Body of pancreas (tissue), 4 donors: ENCODE measurements around the gene TOGARAM1. TPM values are rescaled to one million over a fixed set of nuclear protein-coding genes. Genes with fewer than 3 reads are reported as not detected.

Source experiments
- ATAC-seq: fragments of 150-250 bp; one replicate; pipeline ENCODE4 v1.9.1; 2016
- DNase-seq, 4 donors: peaks; one replicate each; pipeline ENCODE4 v3.0.0-alpha.2; 2019
- H3K27ac ChIP-seq, 4 donors: fragments of 200-600 bp; sonication (generic); 1 replicate in 3 of 4; 2 replicates in 1 of 4; pipeline versions ENCODE4 v1.5.1 to v1.6.1; 2016 to 2019; ENCODE audit warnings: mild to moderate bottlenecking in 1 of 4, mixed read lengths in 1 of 4, moderate library complexity in 1 of 4
- H3K27me3 ChIP-seq, 2 donors: fragments of 200-600 bp; sonication (generic); one replicate each; pipeline ENCODE4 v1.6.0; 2016; ENCODE audit warnings: mild to moderate bottlenecking in 1 of 2
- H3K36me3 ChIP-seq, 2 donors: fragments of 200-600 bp; sonication (generic); replicated peaks in 1 of 2; 2 replicates each; pipeline ENCODE4 v1.5.1; 2016; ENCODE audit warnings: low read depth in 2 of 2; ENCODE audit not compliant: insufficient read depth in 1 of 2
- H3K4me1 ChIP-seq: fragments of 200-600 bp; sonication (generic); one replicate; pipeline ENCODE4 v1.6.0; 2016
- H3K4me3 ChIP-seq, 2 donors: fragments of 200-600 bp; sonication (generic); 1 replicate in 1 of 2; 2 replicates in 1 of 2; pipeline ENCODE4 v1.5.1; 2016 to 2019
- H3K9me3 ChIP-seq, 3 donors: fragments of 200-600 bp; sonication (generic); 1 replicate in 2 of 3; 2 replicates in 1 of 3; pipeline ENCODE4 v1.5.1; 2016
- POLR2A ChIP-seq, 3 donors: fragments of 450-650 bp; IDR thresholded peaks; one replicate each; pipeline ENCODE4 v1.6.1; 2016; ENCODE audit warnings: antibody characterized with exemption in 3 of 3, mild to moderate bottlenecking in 2 of 3
- WGBS, 2 donors: methylation state at CpG; one replicate each; pipeline ENCODE4 v1.1.5; 2017; 5-methylcytosine and 5-hydroxymethylcytosine counted together
- intact Hi-C: fragments of 100-400 bp; cut with DNase I; formaldehyde crosslinking; loops from one replicate; pipeline ENCODE4 v1.15.1; 2023
- total RNA-seq, 2 donors: library from RNA; depleted of rRNA; stranded (reverse); fragments of >200 nt; gene quantifications; one replicate each; pipeline ENCODE4 v1.1.0, GENCODE V29; 2016
- TF ChIP-seq, protein P1 (sequence below), 7 experiments: fragments of 450-650 bp in 4 of 7; fragments of 200-600 bp in 3 of 7; sonication (generic) in 3 of 7; IDR thresholded peaks; one replicate each; pipeline ENCODE4 v1.5.1; 2016 to 2019; ENCODE audit warnings: antibody characterized with exemption in 7 of 7

TOGARAM1 gene
- total RNA-seq, 2 donors from 2014 or later: 23.6 to 38.6 TPM

DNA sequence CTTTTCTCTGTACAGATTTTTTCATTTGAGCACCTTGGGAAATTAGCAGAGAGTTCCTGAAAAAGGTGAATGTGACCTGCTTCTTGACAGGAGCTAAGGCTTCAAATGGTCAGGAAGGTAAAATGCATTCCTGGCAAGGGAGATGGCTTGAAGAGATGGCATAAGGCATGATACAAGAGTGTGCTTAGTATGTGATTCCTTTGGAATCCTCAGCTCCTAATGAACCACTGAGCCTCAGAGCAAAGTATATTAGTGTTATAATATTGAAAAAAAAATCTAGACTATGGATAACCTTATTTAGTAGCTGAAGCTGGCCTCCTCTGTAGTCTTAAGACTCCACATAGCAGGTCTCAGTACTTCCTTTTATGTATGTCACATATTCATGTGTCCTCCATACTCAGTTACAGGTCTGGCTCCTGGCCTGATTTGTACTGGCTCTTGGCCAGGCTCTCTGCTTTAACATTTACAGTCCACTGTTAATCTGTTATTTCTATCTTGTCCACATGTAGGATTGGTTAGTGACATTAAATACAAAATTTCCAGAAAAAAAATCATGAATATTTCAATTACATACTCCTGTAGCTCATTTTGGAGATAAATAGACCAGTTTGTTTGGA is 17.9 kb downstream of the TOGARAM1 start:
- intact Hi-C loops: no loop called here
- Histone ChIP-seq H3K4me1 (peaks cover 11% of the 10 kb centered on the region), H3K9me3 (no peaks in the 10 kb centered on the region), H3K36me3 (no peaks in the 10 kb centered on the region), H3K27ac (no peak overlapping the region), H3K4me3 (no peak overlapping the region), H3K27me3 (no peaks in the 10 kb centered on the region)
- TF ChIP-seq, protein P1, sequence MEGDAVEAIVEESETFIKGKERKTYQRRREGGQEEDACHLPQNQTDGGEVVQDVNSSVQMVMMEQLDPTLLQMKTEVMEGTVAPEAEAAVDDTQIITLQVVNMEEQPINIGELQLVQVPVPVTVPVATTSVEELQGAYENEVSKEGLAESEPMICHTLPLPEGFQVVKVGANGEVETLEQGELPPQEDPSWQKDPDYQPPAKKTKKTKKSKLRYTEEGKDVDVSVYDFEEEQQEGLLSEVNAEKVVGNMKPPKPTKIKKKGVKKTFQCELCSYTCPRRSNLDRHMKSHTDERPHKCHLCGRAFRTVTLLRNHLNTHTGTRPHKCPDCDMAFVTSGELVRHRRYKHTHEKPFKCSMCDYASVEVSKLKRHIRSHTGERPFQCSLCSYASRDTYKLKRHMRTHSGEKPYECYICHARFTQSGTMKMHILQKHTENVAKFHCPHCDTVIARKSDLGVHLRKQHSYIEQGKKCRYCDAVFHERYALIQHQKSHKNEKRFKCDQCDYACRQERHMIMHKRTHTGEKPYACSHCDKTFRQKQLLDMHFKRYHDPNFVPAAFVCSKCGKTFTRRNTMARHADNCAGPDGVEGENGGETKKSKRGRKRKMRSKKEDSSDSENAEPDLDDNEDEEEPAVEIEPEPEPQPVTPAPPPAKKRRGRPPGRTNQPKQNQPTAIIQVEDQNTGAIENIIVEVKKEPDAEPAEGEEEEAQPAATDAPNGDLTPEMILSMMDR (IDR thresholded peaks at IDR 0.05): no peak
- no peak for TF ChIP-seq POLR2A (IDR thresholded peaks at IDR 0.05)
- ATAC-seq (no peak), DNase-seq (peak; percentile 25 to 75 (median 46))

DNA sequence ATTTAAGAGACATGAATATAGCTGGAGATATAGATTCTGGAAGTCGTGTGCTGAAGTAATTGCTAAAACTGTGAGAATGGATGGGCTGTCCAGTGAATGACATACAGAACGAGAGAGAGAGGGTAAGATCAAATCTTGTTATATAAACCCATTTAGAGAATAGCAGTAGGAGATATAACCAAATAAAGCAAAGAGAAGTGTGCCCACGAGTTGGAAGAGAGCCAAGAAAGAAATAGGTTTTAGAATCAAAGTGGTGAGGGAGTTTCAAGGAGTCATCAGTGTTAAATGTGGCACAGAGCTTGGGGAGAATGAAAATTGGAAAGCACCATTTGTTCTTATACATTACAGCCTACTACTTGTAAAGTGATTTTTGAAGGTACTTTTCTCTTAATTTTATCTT is 19.2 kb downstream of the TOGARAM1 start:
- 71 to 72% methylated on average over 3 of the region's 3 CpGs for WGBS, 2 donors
- no peak for TF ChIP-seq POLR2A (IDR thresholded peaks at IDR 0.05)
- TF ChIP-seq, protein P1 (IDR thresholded peaks at IDR 0.05): no peak
- Histone ChIP-seq H3K27me3 (no peaks in the 10 kb centered on the region), H3K9me3 (no peaks in the 10 kb centered on the region), H3K4me1 (peaks cover 11% of the 10 kb centered on the region), H3K27ac (no peak overlapping the region), H3K36me3 (no peaks in the 10 kb centered on the region), H3K4me3 (no peak overlapping the region)
- ATAC-seq (no peak), DNase-seq (no peak)
- intact Hi-C loops: no loop called here

DNA sequence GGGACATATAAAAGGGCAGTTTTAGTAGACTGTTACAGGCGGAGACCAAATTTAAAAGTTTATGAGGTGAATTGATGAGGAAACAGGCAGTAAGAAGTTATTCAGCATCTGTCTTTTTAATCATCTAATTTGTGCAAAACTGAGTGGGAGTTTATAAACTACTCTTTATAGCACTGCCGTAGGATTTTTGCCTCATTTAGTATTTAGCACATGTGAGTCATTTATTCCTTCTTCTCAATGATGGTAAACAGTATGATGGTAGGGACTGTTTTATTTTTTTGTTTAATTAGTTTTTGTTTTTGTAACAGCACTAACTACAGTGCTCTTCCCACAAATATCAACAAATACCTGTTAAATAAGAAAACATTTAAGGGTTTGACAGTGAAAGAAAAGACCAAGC is 20.6 kb downstream of the TOGARAM1 start:
- intact Hi-C loops: no loop called here
- DNase-seq (no peak), ATAC-seq (no peak)
- TF ChIP-seq POLR2A (IDR thresholded peaks at IDR 0.05): no peak
- TF ChIP-seq, protein P1 (IDR thresholded peaks at IDR 0.05): no peak
- Histone ChIP-seq H3K36me3 (no peaks in the 10 kb centered on the region), H3K27me3 (no peaks in the 10 kb centered on the region), H3K4me1 (peaks cover 11% of the 10 kb centered on the region), H3K27ac (no peak overlapping the region), H3K9me3 (no peaks in the 10 kb centered on the region), H3K4me3 (no peak overlapping the region)
- WGBS, 2 donors: 86 to 93% methylated on average over 2 of the region's 2 CpGs

DNA sequence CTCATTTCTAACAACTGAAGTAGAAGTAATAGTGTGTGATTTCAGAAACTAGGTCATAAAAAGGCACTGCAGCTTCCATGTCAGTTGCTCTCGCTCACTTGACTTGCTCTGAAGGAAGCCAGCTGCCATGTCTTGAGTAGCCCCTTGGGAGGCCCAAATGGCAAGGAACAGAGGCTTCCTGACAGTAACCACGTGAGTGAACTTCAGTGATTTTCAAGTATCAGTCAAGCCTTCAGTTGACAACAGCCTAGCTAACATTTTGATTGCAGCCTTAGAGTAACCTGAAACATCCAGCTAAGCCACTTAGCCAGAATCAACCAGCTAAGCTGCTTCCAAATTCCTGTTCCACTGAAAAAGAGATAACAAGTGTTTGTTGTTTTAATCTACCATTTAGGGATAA is 26.7 kb downstream of the TOGARAM1 start:
- intact Hi-C loops: no loop called here
- Histone ChIP-seq H3K4me3 (no peak overlapping the region), H3K9me3 (no peaks in the 10 kb centered on the region), H3K27ac (no peak overlapping the region), H3K4me1 (peaks cover 5% of the 10 kb centered on the region), H3K36me3 (no peaks in the 10 kb centered on the region), H3K27me3 (no peaks in the 10 kb centered on the region)
- ATAC-seq (no peak), DNase-seq (peak in 1 of 4 donors; percentile 4)
- TF ChIP-seq, protein P1 (IDR thresholded peaks at IDR 0.05): no peak
- TF ChIP-seq POLR2A (IDR thresholded peaks at IDR 0.05): no peak
- 72 to 80% methylated on average over 2 of the region's 2 CpGs for WGBS, 2 donors
